ENCODE measurements around the gene NAALADL2. TPM values are rescaled to one million over a fixed set of nuclear protein-coding genes. Genes with fewer than 3 reads are reported as not detected.

The NAALADL2 gene
- total RNA-seq, 1 experiment from 2014 or later = not detected

DNA sequence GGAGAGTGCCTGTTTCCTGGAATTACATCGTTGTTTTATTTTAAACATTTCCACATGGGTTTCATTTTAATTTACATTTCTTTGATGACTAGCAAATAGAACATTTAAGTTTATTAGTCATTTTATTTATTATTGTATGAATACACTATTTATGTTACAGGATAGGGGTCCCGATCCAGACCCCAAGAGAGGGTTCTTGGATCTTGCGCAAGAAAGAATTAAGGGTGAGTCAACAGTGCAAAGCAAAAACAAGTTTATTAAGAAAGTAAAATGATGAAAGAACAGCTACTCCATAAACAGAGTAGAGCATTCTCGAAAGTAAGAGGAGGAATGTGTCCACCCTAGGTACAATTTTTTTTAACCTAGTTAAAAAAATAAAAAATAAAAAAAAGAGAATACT, 539.5 kb downstream of the NAALADL2 start:
- Histone ChIP-seq H3K4me1 (ENCODE audit: low read length) (no peaks in the 10 kb centered on the region), H3K9ac (ENCODE audit: low read length) (no peak overlapping the region)

DNA sequence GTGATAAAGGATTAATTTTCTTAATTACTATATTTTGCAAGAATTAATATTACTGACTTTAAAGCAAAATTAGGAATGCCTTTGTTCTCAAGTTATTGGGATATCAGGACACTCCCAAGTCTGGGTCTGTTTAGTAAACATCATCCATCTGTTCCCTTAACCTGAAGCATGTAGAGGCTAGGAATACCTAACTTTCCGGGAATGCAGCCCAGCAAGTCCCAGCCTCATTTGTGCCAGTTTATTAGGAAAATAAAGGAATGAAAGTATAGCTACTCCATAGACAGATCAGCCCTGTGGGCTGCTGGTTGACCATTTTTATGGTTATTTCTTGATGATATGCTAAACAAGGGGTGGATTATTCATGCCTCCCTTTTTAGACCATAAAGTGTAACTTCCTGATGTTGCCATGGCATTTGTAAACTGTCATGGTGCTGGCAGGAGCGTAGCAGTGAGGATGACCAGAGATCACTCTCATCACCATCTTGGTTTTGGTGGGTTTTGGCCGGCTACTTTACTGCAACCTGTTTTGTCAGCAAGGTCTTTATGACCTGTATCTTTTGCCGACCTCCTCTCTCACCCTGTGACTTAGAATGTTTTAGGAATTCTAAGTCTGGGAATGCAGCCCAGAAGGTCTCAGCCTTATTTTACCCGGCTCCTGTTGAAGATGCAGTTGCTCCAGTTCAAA, 540.2 kb downstream of the NAALADL2 start:
- Histone ChIP-seq H3K27me3 (ENCODE audit: low read length) (no peaks in the 10 kb centered on the region), H4K20me1 (ENCODE audit: insufficient read depth, low read depth, low read length) (no peaks in the 10 kb centered on the region), H3K9me3 (ENCODE audit: low read length) (peaks cover 28% of the 10 kb centered on the region), H3K4me2 (ENCODE audit: low read depth, low read length, poor library complexity, severe bottlenecking) (no peak overlapping the region), H3K79me2 (ENCODE audit: low read length) (no peaks in the 10 kb centered on the region), H3K36me3 (ENCODE audit: insufficient read depth, low read length) (no peaks in the 10 kb centered on the region), H3K9ac (ENCODE audit: low read length) (no peak overlapping the region), H3K27ac (ENCODE audit: low read length) (no peak overlapping the region), H3K9me2 (replicated peaks; ENCODE audit: insufficient read depth, low read length) (no peaks in the 10 kb centered on the region), H3K4me3 (ENCODE audit: low read length) (no peak overlapping the region), H2AFZ (ENCODE audit: low read length) (no peak overlapping the region), H3K4me1 (ENCODE audit: low read length) (no peaks in the 10 kb centered on the region)
- no peak for DNase-seq

More for the DNA sequence above, 539.5 kb downstream of the NAALADL2 start:
- H4K20me1 ChIP-seq (ENCODE audit: insufficient read depth, low read depth, low read length) = no peaks in the 10 kb centered on the region
- H3K27me3 ChIP-seq (ENCODE audit: low read length) = no peaks in the 10 kb centered on the region
- H3K9me2 ChIP-seq (replicated peaks; ENCODE audit: insufficient read depth, low read length) = no peaks in the 10 kb centered on the region
- no peaks in the 10 kb centered on the region for H3K79me2 ChIP-seq (ENCODE audit: low read length)
- no peak overlapping the region for H3K4me2 ChIP-seq (ENCODE audit: low read depth, low read length, poor library complexity, severe bottlenecking)
- no peak overlapping the region for H2AFZ ChIP-seq (ENCODE audit: low read length)
- H3K9me3 ChIP-seq (ENCODE audit: low read length) = peaks cover 27% of the 10 kb centered on the region
- no peak overlapping the region for H3K4me3 ChIP-seq (ENCODE audit: low read length)
- no peak overlapping the region for H3K27ac ChIP-seq (ENCODE audit: low read length)
- DNase-seq = no peak
- no peaks in the 10 kb centered on the region for H3K36me3 ChIP-seq (ENCODE audit: insufficient read depth, low read length)

DNA sequence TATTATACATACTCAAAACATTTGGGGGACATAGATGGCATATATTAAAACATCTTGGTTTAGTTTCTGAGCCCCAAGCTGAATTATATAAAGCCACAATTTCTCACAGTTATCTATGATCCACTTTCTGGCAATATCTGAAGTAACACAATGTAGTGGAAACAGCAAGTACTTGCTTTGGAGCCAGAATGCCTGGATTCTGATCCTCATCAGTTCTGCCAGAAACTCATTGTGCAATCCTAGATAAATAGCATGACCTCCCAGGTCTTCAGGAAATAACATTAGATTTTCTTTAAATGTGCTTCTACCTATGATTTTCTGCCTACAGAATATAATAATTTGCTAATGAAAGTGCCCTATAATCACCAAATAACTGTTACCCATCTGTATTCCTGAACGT, 544.9 kb downstream of the NAALADL2 start:
- Histone ChIP-seq H2AFZ (ENCODE audit: low read length) (no peak overlapping the region), H3K4me3 (ENCODE audit: low read length) (no peak overlapping the region), H3K4me2 (ENCODE audit: low read depth, low read length, poor library complexity, severe bottlenecking) (no peak overlapping the region), H3K79me2 (ENCODE audit: low read length) (no peaks in the 10 kb centered on the region), H3K27me3 (ENCODE audit: low read length) (no peaks in the 10 kb centered on the region), H4K20me1 (ENCODE audit: insufficient read depth, low read depth, low read length) (no peaks in the 10 kb centered on the region), H3K9me3 (ENCODE audit: low read length) (peaks cover 32% of the 10 kb centered on the region), H3K4me1 (ENCODE audit: low read length) (no peaks in the 10 kb centered on the region), H3K36me3 (ENCODE audit: insufficient read depth, low read length) (no peaks in the 10 kb centered on the region), H3K9ac (ENCODE audit: low read length) (no peak overlapping the region), H3K9me2 (replicated peaks; ENCODE audit: insufficient read depth, low read length) (no peaks in the 10 kb centered on the region), H3K27ac (ENCODE audit: low read length) (no peak overlapping the region)
- DNase-seq = no peak

DNA sequence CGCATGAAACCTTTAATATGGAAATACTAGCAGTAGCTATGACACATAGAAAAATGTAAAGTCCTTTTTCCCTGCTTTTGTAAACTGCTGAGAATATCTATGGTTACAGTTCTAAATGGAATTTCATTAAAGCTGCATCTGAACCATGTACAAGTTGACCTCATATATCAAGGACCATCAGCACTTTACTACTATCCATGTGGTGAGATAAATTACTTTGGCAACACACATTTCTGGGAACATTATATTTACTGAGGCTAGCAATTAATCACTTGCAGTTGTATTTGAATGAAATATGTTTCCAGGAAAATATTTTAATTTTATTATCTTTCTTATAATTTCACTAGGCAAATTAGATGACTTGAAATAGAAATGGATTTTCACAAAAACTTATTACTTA, 545.5 kb downstream of the NAALADL2 start:
- Histone ChIP-seq H3K79me2 (ENCODE audit: low read length) (no peaks in the 10 kb centered on the region), H3K36me3 (ENCODE audit: insufficient read depth, low read length) (no peaks in the 10 kb centered on the region), H3K4me2 (ENCODE audit: low read depth, low read length, poor library complexity, severe bottlenecking) (no peak overlapping the region), H3K9me3 (ENCODE audit: low read length) (peaks cover 32% of the 10 kb centered on the region), H3K27ac (ENCODE audit: low read length) (no peak overlapping the region), H3K9ac (ENCODE audit: low read length) (no peak overlapping the region), H3K4me3 (ENCODE audit: low read length) (no peak overlapping the region), H4K20me1 (ENCODE audit: insufficient read depth, low read depth, low read length) (no peaks in the 10 kb centered on the region), H3K27me3 (ENCODE audit: low read length) (no peaks in the 10 kb centered on the region), H2AFZ (ENCODE audit: low read length) (no peak overlapping the region), H3K4me1 (ENCODE audit: low read length) (no peaks in the 10 kb centered on the region), H3K9me2 (replicated peaks; ENCODE audit: insufficient read depth, low read length) (no peaks in the 10 kb centered on the region)
- no peak for DNase-seq

DNA sequence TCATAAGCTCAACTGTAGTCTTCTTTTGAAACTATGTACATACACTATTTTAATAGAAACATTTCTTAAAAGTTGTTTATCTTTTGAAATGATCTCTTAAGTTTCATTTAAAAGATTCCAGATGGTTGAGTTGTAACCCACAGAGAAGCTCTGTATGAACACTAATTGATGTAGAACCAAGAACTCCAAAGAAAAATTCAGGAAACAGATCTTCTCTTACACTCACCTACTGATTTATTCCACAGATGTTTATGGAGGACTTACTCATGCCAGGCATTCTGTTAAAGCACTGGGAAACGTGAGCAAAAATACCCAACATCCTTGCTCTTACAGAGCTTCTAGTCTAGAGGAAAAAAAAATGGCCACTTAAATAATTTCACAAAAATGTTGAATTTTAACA, 551.1 kb downstream of the NAALADL2 start:
- no peak overlapping the region for H2AFZ ChIP-seq (ENCODE audit: low read length)
- no peaks in the 10 kb centered on the region for H3K27me3 ChIP-seq (ENCODE audit: low read length)
- H3K36me3 ChIP-seq (ENCODE audit: insufficient read depth, low read length) = no peaks in the 10 kb centered on the region
- H4K20me1 ChIP-seq (ENCODE audit: insufficient read depth, low read depth, low read length) = no peaks in the 10 kb centered on the region
- no peak overlapping the region for H3K27ac ChIP-seq (ENCODE audit: low read length)
- H3K79me2 ChIP-seq (ENCODE audit: low read length) = no peaks in the 10 kb centered on the region
- no peak for DNase-seq
- H3K9ac ChIP-seq (ENCODE audit: low read length) = no peak overlapping the region
- no peaks in the 10 kb centered on the region for H3K9me2 ChIP-seq (replicated peaks; ENCODE audit: insufficient read depth, low read length)
- H3K4me1 ChIP-seq (ENCODE audit: low read length) = no peaks in the 10 kb centered on the region
- no peak overlapping the region for H3K4me2 ChIP-seq (ENCODE audit: low read depth, low read length, poor library complexity, severe bottlenecking)
- H3K9me3 ChIP-seq (ENCODE audit: low read length) = peaks cover 32% of the 10 kb centered on the region; the same call in 1 of the 2 replicates
- no peak overlapping the region for H3K4me3 ChIP-seq (ENCODE audit: low read length)

DNA sequence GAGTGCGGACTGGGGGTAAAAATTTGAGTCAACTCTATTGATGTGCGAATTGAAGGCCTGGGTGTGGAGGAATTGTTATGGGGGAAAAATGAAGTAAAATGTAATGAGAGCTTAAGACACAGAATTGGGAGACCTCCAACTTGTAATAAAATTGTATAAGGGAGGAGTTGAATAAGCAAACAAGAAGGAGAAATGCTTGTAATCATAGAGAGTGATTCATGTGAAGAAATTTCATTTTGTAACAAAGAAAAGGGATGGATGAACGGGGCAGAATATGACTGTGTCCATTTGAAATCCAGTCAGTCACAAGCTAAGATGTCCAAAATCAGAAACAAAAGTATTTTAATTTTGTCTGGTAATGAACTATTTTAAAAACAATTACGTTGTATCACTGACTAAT, 552.3 kb downstream of the NAALADL2 start:
- H3K9ac ChIP-seq (ENCODE audit: low read length) = no peak overlapping the region
- no peaks in the 10 kb centered on the region for H3K36me3 ChIP-seq (ENCODE audit: insufficient read depth, low read length)
- DNase-seq = no peak
- H3K9me3 ChIP-seq (ENCODE audit: low read length) = peaks cover 28% of the 10 kb centered on the region; the same call in 1 of the 2 replicates
- no peak overlapping the region for H3K4me2 ChIP-seq (ENCODE audit: low read depth, low read length, poor library complexity, severe bottlenecking)
- no peak overlapping the region for H3K27ac ChIP-seq (ENCODE audit: low read length)
- no peak overlapping the region for H3K4me3 ChIP-seq (ENCODE audit: low read length)
- no peaks in the 10 kb centered on the region for H3K9me2 ChIP-seq (replicated peaks; ENCODE audit: insufficient read depth, low read length)
- no peaks in the 10 kb centered on the region for H3K79me2 ChIP-seq (ENCODE audit: low read length)
- no peaks in the 10 kb centered on the region for H3K27me3 ChIP-seq (ENCODE audit: low read length)
- no peaks in the 10 kb centered on the region for H3K4me1 ChIP-seq (ENCODE audit: low read length)
- H2AFZ ChIP-seq (ENCODE audit: low read length) = no peak overlapping the region
- no peaks in the 10 kb centered on the region for H4K20me1 ChIP-seq (ENCODE audit: insufficient read depth, low read depth, low read length)

DNA sequence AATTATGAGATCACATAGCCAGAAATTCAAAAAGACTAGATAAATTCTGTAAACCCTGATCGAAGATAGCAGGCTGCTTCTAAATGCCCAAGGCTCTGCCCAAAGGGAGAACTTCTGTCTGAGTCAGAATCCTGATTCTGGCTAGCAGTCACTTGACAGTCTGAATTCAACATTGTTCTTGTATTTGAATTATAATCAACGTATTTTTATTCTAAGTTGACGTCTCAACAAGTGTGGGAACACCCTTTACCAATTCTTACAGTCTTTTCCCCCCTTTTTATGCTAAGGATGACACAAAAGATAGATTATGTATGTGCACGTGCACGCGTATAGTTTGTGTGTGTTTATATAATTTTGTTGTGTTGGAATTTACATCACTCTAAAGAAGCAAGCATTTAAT, 552.8 kb downstream of the NAALADL2 start:
- H3K27ac ChIP-seq (ENCODE audit: low read length) = no peak overlapping the region
- H3K4me1 ChIP-seq (ENCODE audit: low read length) = no peaks in the 10 kb centered on the region
- DNase-seq = no peak
- H3K4me2 ChIP-seq (ENCODE audit: low read depth, low read length, poor library complexity, severe bottlenecking) = no peak overlapping the region
- H3K9ac ChIP-seq (ENCODE audit: low read length) = no peak overlapping the region
- H3K36me3 ChIP-seq (ENCODE audit: insufficient read depth, low read length) = no peaks in the 10 kb centered on the region
- H3K9me2 ChIP-seq (replicated peaks; ENCODE audit: insufficient read depth, low read length) = no peaks in the 10 kb centered on the region
- no peaks in the 10 kb centered on the region for H3K27me3 ChIP-seq (ENCODE audit: low read length)
- no peaks in the 10 kb centered on the region for H4K20me1 ChIP-seq (ENCODE audit: insufficient read depth, low read depth, low read length)
- no peaks in the 10 kb centered on the region for H3K79me2 ChIP-seq (ENCODE audit: low read length)
- H3K4me3 ChIP-seq (ENCODE audit: low read length) = no peak overlapping the region
- no peak overlapping the region for H2AFZ ChIP-seq (ENCODE audit: low read length)
- H3K9me3 ChIP-seq (ENCODE audit: low read length) = peaks cover 30% of the 10 kb centered on the region; the same call in 1 of the 2 replicates

DNA sequence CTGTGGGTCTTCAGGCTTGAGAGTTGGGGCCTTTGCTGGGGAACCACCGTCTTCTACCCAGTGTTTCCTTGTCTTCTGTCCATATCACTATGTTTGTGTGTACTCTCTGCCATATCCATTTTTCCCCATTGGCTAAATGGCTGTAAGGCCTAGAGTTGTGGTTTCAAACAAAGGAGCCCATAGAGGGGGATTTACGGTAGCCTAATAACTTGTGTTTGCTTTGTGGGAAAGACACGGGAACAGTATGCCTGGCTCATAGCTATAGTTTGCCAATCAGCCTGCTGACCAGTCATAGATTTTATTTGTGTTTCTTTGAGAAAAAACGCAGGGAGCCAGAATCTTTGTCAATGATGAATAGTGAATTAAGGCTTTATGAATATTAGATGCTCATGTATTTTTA, 554.8 kb downstream of the NAALADL2 start:
- Histone ChIP-seq H3K9ac (ENCODE audit: low read length) (no peak overlapping the region), H2AFZ (ENCODE audit: low read length) (no peak overlapping the region), H4K20me1 (ENCODE audit: insufficient read depth, low read depth, low read length) (no peaks in the 10 kb centered on the region), H3K4me3 (ENCODE audit: low read length) (no peak overlapping the region), H3K9me3 (ENCODE audit: low read length) (peaks cover 37% of the 10 kb centered on the region), H3K79me2 (ENCODE audit: low read length) (no peaks in the 10 kb centered on the region), H3K27ac (ENCODE audit: low read length) (no peak overlapping the region), H3K9me2 (replicated peaks; ENCODE audit: insufficient read depth, low read length) (no peaks in the 10 kb centered on the region), H3K4me1 (ENCODE audit: low read length) (no peaks in the 10 kb centered on the region), H3K4me2 (ENCODE audit: low read depth, low read length, poor library complexity, severe bottlenecking) (no peak overlapping the region), H3K36me3 (ENCODE audit: insufficient read depth, low read length) (no peaks in the 10 kb centered on the region), H3K27me3 (ENCODE audit: low read length) (no peaks in the 10 kb centered on the region)
- DNase-seq = no peak
